Cardiac fibroblast (primary cell): ENCODE results near the gene TM9SF3.

ENCODE experiments used
- DNase-seq, 2 donors: peaks; one replicate each; pipeline versions ENCODE4 v3.0.0 to v3.0.0-alpha.2; 2010; ENCODE audit warnings: low read depth in 2 of 2
- H3K4me3 ChIP-seq, 2 donors: replicated peaks in 1 of 2; 1 replicate in 1 of 2; 2 replicates in 1 of 2; pipeline ENCODE4 v1.5.1; 2011; ENCODE audit warnings: low read depth in 2 of 2, low read length in 2 of 2, mild to moderate bottlenecking in 2 of 2, moderate library complexity in 1 of 2
- TF ChIP-seq, protein P1 (sequence below): IDR thresholded peaks from one replicate; pipeline ENCODE4 v1.5.1; 2011; ENCODE audit warnings: low read depth, mild to moderate bottlenecking, low read length, inconsistent platforms

The TM9SF3 gene

DNA sequence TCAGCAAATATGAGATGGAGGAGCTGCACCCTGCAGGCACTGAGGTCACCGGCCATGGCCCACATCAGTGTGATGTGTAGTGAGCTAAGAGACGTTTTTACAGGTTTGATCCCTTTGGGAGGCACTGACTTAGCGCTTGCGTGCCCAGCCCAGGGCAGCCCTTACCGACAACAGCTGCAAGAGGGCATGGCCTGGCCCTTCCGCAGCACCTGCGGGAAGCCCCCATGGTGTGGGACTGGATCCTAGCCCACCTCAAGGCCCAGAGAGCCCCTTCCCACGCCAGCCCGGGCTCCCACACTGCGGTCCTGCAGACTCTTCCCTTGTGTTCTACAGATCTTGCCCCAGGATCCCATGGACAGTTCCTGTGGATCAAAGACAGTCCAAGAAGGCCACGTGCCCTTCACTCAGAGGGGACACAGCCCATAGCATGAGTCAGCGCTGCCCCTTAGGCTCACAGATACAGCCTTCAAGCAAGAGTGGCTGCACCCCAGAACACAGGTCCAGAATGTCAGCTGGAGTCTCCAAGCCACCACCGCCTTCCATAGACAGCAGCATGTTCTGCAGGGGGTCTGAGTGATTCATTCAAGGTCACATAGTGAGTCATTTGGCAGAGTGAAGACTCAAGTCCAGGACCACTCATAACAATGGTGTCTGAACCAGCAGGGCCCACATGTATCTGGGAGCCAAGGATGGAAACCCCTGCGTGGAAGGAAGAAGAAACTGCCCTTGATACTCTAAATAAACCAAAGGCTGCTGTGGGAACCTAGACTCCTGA lies 98.5 kb downstream of the TM9SF3 start:
- no peak for DNase-seq
- H3K4me3 ChIP-seq, result no peak overlapping the region
- TF ChIP-seq, protein P1, sequence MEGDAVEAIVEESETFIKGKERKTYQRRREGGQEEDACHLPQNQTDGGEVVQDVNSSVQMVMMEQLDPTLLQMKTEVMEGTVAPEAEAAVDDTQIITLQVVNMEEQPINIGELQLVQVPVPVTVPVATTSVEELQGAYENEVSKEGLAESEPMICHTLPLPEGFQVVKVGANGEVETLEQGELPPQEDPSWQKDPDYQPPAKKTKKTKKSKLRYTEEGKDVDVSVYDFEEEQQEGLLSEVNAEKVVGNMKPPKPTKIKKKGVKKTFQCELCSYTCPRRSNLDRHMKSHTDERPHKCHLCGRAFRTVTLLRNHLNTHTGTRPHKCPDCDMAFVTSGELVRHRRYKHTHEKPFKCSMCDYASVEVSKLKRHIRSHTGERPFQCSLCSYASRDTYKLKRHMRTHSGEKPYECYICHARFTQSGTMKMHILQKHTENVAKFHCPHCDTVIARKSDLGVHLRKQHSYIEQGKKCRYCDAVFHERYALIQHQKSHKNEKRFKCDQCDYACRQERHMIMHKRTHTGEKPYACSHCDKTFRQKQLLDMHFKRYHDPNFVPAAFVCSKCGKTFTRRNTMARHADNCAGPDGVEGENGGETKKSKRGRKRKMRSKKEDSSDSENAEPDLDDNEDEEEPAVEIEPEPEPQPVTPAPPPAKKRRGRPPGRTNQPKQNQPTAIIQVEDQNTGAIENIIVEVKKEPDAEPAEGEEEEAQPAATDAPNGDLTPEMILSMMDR, result no peak

DNA sequence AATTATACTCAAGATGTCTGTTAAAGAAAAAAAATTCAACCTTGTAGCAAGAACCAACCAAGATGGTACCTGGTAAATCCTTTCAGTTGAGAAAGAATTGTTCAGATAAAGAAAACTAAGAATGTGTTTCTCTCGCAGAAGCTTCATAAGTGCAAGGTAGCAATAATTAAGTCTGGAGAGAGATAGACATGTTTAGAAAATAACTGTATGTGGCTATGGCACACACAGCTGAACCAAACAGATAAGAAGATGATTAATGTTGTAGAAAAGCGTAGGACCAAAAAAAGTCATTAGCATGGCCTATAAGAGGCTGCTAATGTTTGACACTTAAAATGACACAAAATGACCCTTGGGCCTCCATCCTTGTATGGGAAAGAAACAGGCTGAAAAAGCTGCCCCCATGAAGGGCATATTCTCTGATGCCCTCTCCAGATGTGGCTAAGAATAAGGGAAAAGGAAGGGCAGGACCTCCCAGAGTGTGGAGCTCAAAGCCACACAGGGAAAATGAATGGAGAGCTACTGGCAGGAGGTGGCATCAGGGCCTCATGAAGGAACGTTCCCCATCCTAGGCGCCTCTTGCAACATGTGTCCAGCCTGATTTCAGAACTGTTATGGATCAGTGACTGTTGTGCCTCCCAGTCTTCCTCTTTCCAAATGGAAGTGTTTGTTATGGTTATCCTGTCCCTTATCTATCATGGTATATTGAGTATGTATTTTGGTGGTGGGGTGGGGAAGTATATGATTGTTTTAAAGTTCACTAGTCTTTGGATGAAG lies 103.8 kb downstream of the TM9SF3 start:
- DNase-seq, result no peak
- TF ChIP-seq, protein P1, result no peak
- no peak overlapping the region for H3K4me3 ChIP-seq

DNA sequence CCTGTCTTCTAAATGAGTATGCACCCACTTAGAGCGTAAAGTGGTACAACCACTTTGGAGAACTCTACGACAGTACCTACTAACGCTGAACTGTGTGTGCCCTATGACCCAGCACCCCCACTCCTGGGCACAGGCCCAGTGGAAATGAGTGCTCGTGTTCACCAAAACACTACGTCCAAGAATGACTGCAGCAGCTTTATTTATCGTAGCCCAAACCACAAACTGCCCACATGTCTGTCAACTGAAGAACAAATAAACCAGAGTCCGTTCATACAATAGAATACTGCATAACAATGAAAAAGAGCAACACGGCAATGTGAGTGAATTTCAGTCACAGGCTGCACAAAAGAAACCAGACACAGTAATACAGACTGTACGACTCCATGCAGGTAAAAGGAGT lies 108.5 kb downstream of the TM9SF3 start:
- H3K4me3 ChIP-seq, result no peak overlapping the region
- TF ChIP-seq, protein P1, result no peak
- DNase-seq, result no peak

DNA sequence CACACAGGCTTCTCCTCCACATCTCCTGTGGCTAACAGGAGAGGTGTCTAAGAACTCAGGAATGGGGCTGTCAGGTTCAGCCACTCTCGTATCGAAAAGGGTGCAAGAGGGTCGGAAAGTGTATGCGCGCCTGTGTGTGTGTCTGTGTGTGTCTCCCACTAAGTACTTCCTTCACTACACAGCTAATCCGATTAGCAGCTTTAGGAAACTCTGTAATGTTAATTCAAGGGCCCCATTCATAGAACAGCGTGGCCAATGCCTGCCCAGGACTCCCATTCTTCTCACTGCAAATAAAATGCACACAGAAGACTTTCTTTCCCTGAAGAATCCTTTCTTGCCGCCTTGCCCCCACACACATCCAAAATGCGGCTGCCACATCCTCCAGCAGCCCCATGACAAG lies 112.9 kb downstream of the TM9SF3 start:
- DNase-seq, result no peak
- TF ChIP-seq, protein P1, result no peak
- H3K4me3 ChIP-seq, result no peak overlapping the region

DNA sequence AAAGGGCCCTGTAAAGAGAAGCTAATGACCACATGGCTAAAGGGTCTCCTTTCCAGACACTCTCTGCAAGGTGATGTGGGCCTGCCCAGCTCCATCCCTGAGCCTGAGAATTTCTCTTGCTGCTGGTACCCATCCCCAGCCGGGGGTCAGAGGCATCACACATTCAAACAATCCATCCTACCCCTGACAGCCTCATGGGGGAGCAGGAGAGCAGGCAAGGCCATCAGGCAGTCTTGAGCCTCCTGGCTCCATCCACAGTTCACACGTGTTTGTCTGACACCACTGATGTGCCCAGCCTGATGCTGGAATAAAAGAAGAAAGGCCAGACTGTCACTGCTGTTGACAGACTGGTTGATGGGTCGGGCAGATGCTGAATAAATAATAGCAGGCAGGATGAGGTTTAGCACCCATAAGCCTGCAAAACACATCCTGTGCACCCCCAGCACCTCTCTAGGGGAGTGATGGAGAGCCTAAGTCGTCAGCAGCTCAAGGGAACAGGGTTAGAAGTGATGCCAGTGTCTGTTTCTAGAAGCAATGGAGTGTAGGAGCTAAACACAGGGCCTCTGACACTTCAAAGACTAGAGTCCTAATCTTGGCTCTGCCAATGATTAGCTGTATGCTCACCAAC lies 116.6 kb downstream of the TM9SF3 start:
- no peak overlapping the region for H3K4me3 ChIP-seq
- peak; percentile 19 to 36 for DNase-seq
- TF ChIP-seq, protein P1, result peak; percentile 59

DNA sequence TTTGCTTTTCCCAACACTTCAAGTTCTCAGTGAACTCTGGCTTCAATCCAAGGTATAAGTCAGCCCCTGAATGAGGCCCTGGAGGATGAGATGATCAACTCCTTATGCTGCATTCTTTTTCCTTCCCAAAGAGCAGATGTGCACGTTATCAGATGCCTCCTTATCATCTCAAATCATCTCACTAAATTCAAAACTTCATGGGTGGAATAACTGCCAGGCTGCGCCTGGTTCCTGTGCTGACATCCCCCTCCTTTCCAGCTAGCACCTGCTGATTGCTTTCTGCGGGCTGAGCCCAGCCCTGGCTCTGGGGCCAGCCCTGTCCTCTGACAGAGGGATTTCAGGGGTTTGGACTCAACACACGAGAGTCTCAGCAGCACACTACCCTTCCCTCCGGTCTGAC lies 118.0 kb downstream of the TM9SF3 start:
- TF ChIP-seq, protein P1, result no peak
- no peak for DNase-seq

More for the DNA sequence above, 118.0 kb downstream of the TM9SF3 start:
- no peak overlapping the region for H3K4me3 ChIP-seq
